GOT3 (cell line): Measurements from ENCODE around the gene JSRP1.

ENCODE experiments used
- DNase-seq: peaks from one replicate; lab custom pipeline; 2025; ENCODE audit warnings: mixed read lengths; lab: John Stamatoyannopoulos, UW

The JSRP1 gene

DNA sequence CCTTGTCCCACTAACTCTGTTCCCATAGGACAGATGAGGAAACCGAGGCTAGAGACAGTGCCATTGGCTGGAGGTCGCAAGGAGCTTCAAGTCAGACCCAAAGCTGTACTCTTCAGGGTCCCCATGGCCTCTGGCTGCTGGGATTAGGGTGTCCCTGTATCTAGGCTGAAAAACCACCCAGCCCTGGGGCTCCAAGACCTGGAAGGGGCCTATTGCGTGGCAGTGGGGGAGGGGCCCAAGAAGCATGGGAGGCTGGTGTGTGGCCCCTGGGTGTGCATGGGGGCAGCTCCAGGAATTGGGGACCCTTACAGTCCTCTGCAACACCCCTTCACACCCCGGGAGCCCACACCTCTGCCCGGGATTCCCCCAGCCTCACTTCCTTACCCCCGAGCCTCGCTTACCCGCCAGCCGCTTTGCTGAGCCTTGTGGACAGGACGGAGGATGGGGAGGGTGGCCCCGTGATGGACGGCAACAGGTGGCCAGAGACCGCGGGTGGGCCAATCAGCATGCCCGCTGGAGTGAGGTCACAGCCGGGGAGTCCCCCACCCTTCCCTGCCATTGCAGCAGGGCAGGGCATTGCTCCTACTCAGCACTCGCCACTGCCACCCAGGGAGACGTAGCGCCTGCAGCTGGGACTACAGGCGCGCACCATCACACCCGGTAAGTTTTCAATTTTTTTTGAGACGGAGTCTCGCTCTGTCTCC is at the start of gene JSRP1:
JSRP1 (minus strand) TSS at position 436 of the 704 bp plus-strand sequence. CDS start 1,103 bp downstream, outside the sequence.
- DNase-seq: no peak

DNA sequence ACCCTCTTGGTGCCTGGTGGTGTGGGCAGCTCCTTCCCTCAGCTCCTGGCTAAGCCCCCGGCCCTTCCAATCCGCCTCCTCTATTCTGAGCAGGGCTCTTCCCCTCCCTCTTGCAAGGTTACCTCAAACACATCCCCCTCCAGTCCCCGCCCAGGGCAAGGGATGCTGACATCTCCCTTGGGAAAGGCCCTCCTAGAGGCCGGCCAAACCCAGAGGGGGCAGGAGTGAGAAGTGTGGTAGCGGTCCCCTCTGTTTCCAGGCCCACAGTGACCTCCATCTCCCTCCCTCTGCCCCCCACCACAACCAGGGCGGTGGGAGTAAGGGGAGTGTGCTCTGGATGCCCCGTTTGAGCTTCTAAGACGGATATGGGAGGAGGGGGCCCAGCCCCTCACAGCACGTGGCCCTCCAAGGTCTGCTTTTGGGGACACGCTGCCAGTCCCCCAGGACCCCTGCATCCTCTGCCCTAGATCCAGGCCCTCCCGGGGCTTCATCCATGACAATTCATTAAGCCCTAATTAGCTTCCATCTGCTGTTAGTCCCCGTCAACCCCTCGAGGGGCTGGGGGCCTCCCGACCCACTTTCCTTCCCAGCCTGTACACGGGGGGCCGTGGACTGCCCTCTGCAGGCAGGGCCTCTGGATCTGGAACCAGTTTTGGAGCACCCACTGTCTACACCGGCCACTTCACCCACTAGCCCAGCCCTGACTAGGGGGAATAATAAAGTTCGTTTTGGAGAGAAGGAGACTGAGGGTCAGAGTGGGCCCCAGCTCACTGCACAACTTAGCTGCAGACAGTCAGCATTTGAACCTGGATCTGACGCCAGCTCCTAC is 49.4 kb upstream of the JSRP1 start:
- DNase-seq: no peak

DNA sequence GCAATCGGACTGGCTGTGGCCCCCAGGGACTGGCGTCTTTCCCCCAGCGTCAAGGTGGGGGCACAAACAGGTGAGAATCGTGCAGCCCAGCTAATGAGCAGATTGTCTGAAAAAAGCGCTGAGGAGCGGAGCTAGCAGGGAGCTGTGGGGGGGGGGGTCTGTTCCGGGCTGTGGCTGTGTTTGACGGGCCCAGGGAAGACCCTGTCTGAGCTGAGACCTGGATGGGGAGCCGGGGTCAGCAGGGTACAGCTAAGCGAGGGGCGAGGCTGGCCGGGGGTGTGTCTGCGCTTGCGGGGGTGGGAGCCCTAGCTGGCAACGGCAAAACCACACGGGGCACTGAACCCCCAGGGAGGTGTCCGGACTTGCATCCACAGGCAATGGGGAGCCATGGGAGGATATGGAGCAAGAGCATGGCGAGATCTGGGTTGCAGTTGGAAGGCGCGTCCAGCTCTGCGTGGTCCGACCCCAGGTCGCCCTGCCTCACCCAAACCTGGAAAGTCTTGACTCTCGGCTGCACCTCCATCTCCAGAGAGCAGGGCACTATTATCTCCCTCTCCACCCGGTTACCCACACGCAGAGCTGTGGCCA is 47.1 kb upstream of the JSRP1 start:
- no peak for DNase-seq

- DNase-seq: no peak
Measured at GRCh38 chr19:2302319-2303210, 46.3 kb upstream of the JSRP1 start.

DNA sequence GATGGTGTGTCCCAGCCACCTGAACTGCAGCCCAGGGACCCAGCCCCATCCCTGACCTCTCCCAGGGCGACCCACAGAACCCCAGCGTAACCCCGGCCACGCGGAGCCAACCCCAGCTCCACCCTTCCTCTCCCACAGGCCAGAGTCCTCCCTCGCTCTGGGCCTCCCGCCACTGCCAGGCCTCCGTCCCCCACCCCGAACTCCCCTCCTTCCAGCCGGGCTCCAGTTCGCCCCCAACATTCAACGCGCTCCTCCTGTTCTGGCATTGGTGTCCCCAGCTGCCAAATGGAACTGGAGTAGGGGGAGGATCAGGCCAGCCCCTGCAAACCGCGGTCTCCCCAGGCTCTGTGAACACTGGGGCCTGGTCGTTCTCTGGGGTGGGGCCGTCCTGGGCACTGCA is 44.3 kb upstream of the JSRP1 start:
- no peak for DNase-seq

DNA sequence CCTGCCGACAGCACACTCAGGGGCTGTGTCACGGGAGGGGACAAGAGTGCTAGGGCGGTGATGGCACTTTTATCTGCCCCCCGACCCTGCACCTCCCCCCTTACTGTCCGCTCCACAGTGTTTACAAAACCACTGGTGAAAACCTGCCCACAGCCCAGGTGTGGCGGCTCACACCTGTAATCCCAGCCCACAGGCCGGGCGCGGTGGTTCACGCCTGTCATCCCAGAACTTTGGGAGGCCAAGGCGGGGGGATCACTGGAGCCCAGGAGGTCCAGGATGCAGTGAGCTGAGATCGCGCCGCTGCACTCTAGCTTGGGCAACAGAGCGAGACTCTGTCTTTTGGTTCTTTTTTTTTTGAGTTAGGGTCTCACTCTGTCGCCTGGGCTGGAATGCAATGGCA is 39.9 kb upstream of the JSRP1 start:
- no peak for DNase-seq

- DNase-seq: no peak
Measured at GRCh38 chr19:2294687-2295335, 38.6 kb upstream of the JSRP1 start.

DNA sequence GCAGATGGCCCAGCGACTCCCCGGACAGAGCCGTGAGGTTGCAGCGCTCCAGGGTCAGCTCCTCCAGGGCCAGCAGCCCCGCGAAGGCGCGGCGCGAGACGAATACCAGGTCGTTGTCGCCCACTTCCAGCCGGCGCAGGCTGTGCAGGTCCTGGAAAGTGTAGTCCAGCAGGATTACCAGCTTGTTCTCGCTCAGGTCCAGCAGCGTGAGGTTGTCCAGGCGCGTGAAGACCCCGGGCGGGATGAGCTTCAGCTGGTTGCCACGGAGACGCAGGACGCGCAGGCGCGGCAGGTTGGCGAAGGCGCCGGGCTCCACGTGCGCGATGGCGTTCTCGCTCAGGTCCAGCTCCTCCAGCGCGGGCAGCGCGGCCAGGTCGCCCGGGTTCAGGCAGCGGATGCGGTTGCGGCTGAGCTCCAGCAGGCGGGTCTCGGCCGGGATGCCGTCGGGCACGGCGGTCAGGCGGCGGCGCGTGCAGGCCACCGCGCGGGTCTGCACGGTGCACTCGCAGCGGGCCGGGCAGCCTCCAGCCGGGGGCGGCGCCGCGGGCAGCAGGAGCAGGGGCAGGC is 35.1 kb upstream of the JSRP1 start:
- DNase-seq: no peak

DNA sequence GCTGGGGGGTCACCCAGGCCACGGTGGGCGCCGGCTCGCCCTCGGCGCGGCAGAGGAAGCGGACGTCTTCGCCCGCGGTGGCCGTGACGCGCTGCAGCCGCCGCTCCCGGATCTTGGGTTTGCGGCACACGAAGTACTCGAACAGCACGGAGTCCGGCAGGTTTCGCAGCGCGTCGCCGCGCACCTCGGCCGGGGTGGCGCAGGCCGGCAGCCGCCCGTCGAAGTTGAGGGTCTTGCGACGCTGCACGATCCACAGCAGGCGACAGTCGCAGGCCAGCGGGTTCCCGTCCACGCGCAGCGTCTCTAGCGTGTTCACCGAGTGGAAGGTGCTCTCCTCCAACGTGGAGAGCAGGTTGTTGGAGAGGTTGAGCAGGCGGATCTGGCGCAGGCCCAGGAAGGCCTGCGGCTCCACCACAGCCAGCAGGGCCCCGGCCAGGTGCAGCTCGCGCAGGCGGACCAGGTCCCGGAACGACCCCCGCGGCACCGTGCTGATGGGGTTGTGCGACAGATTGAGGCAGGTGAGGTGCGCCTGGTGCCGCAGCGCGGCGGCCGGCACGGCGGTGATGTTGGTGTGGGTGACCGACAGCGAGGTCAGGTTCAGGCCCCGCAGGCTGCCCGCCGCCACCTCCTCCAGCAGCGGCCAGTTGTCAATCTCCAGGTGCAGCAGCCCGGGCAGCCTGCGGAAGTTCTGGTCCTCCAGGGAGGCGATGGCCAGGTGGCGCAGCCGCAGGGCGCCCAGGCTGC is 34.4 kb upstream of the JSRP1 start:
- no peak for DNase-seq

DNA sequence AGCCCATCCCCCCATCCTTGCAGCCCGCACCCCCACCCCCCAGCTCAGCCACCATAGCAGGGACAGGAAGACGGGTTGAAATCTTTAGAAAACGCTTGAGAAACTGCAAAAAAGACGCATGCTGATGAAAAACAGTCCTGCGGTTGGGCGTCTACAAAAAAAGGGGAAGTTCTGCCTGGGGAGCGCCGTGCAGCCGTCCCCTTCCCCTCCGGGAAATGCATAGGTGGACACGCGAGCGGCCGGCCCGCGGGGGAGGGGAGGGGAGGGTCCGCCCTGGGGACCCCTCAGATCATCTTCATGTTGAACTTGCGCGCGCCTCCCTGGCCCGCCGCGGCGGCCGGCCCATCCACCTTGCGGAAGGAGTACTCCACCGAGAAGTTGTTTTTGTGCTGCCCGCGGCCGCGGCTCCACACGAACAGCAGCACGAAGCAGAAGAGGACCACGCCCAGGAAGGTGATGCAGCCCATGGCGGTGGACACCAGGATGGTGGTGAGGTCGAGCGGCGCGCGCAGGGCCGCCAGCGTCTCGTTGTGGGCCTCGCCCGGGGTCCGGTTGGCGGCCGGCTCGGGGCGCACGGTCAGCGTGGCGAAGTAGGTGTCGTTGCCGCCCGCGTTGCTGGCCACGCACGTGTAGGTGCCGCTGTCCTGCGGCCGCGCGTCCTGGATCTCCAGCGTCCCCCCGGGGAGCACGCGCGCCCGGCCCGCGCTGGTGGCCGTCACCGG is 33.7 kb upstream of the JSRP1 start:
- no peak for DNase-seq

GRCh38 chr19:2288818-2289713 is 32.8 kb upstream of the JSRP1 start:
- DNase-seq: no peak

GRCh38 chr19:2288338-2288817 is 32.2 kb upstream of the JSRP1 start:
- DNase-seq: no peak

- no peak for DNase-seq
Measured at GRCh38 chr19:2287585-2288337, 31.5 kb upstream of the JSRP1 start.

- no peak for DNase-seq
Measured at GRCh38 chr19:2286402-2287140, 30.4 kb upstream of the JSRP1 start.

- DNase-seq: no peak
Measured at GRCh38 chr19:2283835-2284507, 27.8 kb upstream of the JSRP1 start.

DNA sequence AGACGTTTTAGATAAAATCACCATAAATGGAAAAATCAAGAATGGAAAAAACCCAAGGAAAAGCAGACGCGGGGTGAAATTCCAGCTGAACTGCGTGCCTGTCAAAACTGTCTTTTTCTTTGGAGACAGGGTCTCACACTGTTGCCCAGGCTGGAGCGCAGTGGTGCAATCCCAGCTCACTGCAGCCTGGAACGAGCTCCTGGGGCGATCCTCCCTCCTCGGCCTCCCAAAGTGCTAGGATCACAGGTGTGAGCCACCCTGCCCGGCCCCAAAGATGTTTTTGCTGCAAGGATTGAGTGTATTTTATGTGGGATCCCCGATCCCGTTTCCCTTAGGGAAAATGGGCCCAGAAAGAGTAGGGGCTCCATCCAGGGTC is 26.6 kb upstream of the JSRP1 start:
- no peak for DNase-seq
